ENCODE data around the gene KCNV2. TPM values are rescaled to one million over a fixed set of nuclear protein-coding genes. Genes with fewer than 3 reads are reported as not detected.

KCNV2 gene
- total and polyA plus RNA-seq, 2 donors (not counting 1 experiment from before 2014, with no cell fraction given), result not detected

DNA sequence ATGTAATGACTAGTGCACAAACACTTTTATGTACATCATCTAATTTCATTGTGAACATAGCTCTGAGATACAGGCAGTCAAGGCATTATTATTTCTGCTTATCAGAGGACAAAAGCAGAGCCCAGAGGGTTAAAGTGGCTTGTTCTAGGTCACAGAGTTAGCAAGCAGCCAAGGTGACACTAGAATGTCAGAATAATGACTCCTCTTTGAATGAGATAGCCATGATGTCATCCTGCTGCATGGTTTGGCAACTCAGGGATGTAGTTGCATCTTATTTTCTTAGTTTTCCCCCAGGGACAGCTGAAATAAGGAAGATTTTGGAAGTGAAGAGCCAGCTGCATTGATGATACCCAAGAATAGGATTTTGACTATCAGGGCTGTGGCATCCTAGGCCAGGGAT, 54.4 kb downstream of the KCNV2 start:
- no peak overlapping the region for H3K4me3 ChIP-seq (ENCODE audit: control extremely low read depth in 1 of 5, extremely low read depth in 1 of 5, insufficient read depth in 1 of 5, low read depth in 2 of 5, low read length in 4 of 5)
- Mint-ChIP-seq H3K4me1 (no peaks in the 10 kb centered on the region), H3K4me3 (no peak overlapping the region), H3K27ac (no peak overlapping the region), H3K27me3 (no peaks in the 10 kb centered on the region), H3K9me3 (ENCODE audit: insufficient read depth) (peaks cover 16% of the 10 kb centered on the region)
- H3K27ac ChIP-seq (ENCODE audit: low read length in 2 of 2), result no peak overlapping the region
- no peaks in the 10 kb centered on the region for H3K4me1 ChIP-seq (ENCODE audit: control insufficient read depth in 2 of 2, insufficient read depth in 2 of 2, low read length in 2 of 2)
- POLR2A ChIA-PET, result no interaction called here
- no peak overlapping the region for H2AFZ ChIP-seq (ENCODE audit: insufficient read depth, low read depth, low read length, poor library complexity, severe bottlenecking)
- H3K9me3 ChIP-seq (ENCODE audit: control extremely low read depth in 1 of 3, control insufficient read depth in 2 of 3, insufficient read depth in 1 of 3, low read length in 2 of 3), result peaks cover 2 to 8% (median 5%) of the 10 kb centered on the region in 3 donors
- DNase-seq (no peak), ATAC-seq (ENCODE audit: low read depth) (no peak)
- H3K36me3 ChIP-seq (replicated peaks in 1 of 2; ENCODE audit: control extremely low read depth in 1 of 2, control insufficient read depth in 1 of 2, extremely low read depth in 1 of 2, insufficient read depth in 2 of 2, low read length in 1 of 2), result peaks cover 3 to 23% of the 10 kb centered on the region in 2 experiments
- intact Hi-C loops (cut with micrococcal nuclease), result no loop called here
- H3K9ac ChIP-seq (ENCODE audit: low read length), result no peak overlapping the region
- TF ChIP-seq CTCF (IDR thresholded peaks at IDR 0.05), result no peak
- no peak for TF ChIP-seq EZH2 (IDR thresholded peaks at IDR 0.05; ENCODE audit: borderline replicate concordance, insufficient read depth, low read depth, low read length, poor library complexity, severe bottlenecking)
- H3K27me3 ChIP-seq (replicated peaks in 1 of 4; ENCODE audit: control extremely low read depth in 1 of 4, control insufficient read depth in 3 of 4, insufficient read depth in 4 of 4, low read length in 3 of 4), result no peaks in the 10 kb centered on the region
- H3K4me2 ChIP-seq (replicated peaks; ENCODE audit: low read depth, low read length, poor library complexity, severe bottlenecking), result no peak overlapping the region
- H3K79me2 ChIP-seq (ENCODE audit: control insufficient read depth, insufficient read depth, low read length), result no peaks in the 10 kb centered on the region
- CTCF ChIA-PET, result no interaction called here
- no peaks in the 10 kb centered on the region for H4K20me1 ChIP-seq (ENCODE audit: control insufficient read depth, insufficient read depth, low read length, poor library complexity, severe bottlenecking)

DNA sequence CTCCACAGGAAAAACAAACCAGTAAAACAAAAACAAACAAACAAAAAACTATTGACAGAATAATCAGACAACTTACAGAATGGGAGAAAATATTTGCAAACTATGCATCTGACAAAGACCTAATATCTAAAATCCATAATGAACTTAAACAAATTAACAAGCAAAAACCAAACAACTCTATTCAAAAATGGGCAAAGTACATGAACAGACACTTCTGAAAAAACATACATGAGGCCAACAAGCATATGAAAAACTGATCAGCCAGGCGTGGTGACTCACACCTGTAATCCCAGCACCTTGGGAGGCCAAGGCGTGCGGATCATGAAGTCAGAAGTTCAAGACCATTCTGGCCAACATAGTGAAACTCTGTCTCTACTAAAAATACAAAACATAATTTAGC, 60.1 kb downstream of the KCNV2 start:
- WGBS (ENCODE audit: insufficient coverage), result 100% methylated on average over 3 of the region's 3 CpGs
- H3K4me1 Mint-ChIP-seq, result no peaks in the 10 kb centered on the region
- H3K4me3 Mint-ChIP-seq, result no peak overlapping the region
- Histone ChIP-seq H3K27me3 (replicated peaks in 1 of 4; ENCODE audit: control extremely low read depth in 1 of 4, control insufficient read depth in 3 of 4, insufficient read depth in 4 of 4, low read length in 3 of 4) (no peaks in the 10 kb centered on the region), H3K9ac (ENCODE audit: low read length) (no peak overlapping the region), H3K9me3 (ENCODE audit: control extremely low read depth in 1 of 3, control insufficient read depth in 2 of 3, insufficient read depth in 1 of 3, low read length in 2 of 3) (peaks cover 2 to 14% (median 12%) of the 10 kb centered on the region in 3 donors), H3K36me3 (replicated peaks in 1 of 2; ENCODE audit: control extremely low read depth in 1 of 2, control insufficient read depth in 1 of 2, extremely low read depth in 1 of 2, insufficient read depth in 2 of 2, low read length in 1 of 2) (peaks cover 13 to 35% of the 10 kb centered on the region in 2 experiments), H3K4me2 (replicated peaks; ENCODE audit: low read depth, low read length, poor library complexity, severe bottlenecking) (no peak overlapping the region), H3K4me3 (ENCODE audit: control extremely low read depth in 1 of 5, extremely low read depth in 1 of 5, insufficient read depth in 1 of 5, low read depth in 2 of 5, low read length in 4 of 5) (no peak overlapping the region), H3K27ac (ENCODE audit: low read length in 2 of 2) (no peak overlapping the region), H3K4me1 (ENCODE audit: control insufficient read depth in 2 of 2, insufficient read depth in 2 of 2, low read length in 2 of 2) (no peaks in the 10 kb centered on the region), H2AFZ (ENCODE audit: insufficient read depth, low read depth, low read length, poor library complexity, severe bottlenecking) (no peak overlapping the region), H3K79me2 (ENCODE audit: control insufficient read depth, insufficient read depth, low read length) (no peaks in the 10 kb centered on the region), H4K20me1 (ENCODE audit: control insufficient read depth, insufficient read depth, low read length, poor library complexity, severe bottlenecking) (no peaks in the 10 kb centered on the region)
- no peaks in the 10 kb centered on the region for H3K27me3 Mint-ChIP-seq
- intact Hi-C loops (cut with micrococcal nuclease), result loop anchor here (2.0 kb wide), 1 partner anchor 41 kb away; no protein-coding TSS in a partner anchor
- no peak for DNase-seq
- ATAC-seq (ENCODE audit: low read depth), result no peak
- no peak overlapping the region for H3K27ac Mint-ChIP-seq
- peaks cover 23% of the 10 kb centered on the region for H3K9me3 Mint-ChIP-seq (ENCODE audit: insufficient read depth)
- TF ChIP-seq EZH2 (IDR thresholded peaks at IDR 0.05; ENCODE audit: borderline replicate concordance, insufficient read depth, low read depth, low read length, poor library complexity, severe bottlenecking) (no peak), CTCF (IDR thresholded peaks at IDR 0.05) (no peak)
- CTCF ChIA-PET, result no interaction called here
- POLR2A ChIA-PET, result no interaction called here

Data from B cell (primary cell).